ENCODE data around the gene GPR78.

DNA sequence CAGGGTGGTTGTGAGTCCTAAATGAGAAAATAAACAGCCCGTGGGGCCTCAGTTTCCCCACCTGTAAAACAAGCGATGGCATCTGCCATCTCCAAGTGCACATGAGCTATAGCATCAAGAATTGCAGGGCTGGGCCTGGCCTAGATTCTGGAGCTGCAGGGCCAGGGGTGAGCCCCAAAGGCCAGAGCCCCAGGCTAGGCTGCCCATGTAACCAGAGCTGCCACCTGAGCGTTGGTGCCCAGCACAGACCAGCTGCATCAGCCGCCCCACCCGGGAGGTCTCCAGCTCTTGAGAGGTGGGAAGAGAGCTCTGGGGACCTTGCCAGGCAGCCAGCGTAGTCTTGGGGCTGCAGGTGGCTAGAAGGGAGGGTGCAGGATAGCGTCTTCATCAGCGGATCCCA is 27.0 kb upstream of the GPR78 start:
- TF ChIP-seq, protein P1, sequence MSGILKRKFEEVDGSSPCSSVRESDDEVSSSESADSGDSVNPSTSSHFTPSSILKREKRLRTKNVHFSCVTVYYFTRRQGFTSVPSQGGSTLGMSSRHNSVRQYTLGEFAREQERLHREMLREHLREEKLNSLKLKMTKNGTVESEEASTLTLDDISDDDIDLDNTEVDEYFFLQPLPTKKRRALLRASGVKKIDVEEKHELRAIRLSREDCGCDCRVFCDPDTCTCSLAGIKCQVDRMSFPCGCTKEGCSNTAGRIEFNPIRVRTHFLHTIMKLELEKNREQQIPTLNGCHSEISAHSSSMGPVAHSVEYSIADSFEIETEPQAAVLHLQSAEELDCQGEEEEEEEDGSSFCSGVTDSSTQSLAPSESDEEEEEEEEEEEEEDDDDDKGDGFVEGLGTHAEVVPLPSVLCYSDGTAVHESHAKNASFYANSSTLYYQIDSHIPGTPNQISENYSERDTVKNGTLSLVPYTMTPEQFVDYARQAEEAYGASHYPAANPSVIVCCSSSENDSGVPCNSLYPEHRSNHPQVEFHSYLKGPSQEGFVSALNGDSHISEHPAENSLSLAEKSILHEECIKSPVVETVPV (CRISPR knock-in tag; IDR thresholded peaks at IDR 0.05), result no peak
- no peak for TF ChIP-seq SNAI2 (CRISPR knock-in tag; IDR thresholded peaks at IDR 0.05)
- TF ChIP-seq ZFP30 (CRISPR knock-in tag; IDR thresholded peaks at IDR 0.05), result no peak
- TF ChIP-seq, protein P2, sequence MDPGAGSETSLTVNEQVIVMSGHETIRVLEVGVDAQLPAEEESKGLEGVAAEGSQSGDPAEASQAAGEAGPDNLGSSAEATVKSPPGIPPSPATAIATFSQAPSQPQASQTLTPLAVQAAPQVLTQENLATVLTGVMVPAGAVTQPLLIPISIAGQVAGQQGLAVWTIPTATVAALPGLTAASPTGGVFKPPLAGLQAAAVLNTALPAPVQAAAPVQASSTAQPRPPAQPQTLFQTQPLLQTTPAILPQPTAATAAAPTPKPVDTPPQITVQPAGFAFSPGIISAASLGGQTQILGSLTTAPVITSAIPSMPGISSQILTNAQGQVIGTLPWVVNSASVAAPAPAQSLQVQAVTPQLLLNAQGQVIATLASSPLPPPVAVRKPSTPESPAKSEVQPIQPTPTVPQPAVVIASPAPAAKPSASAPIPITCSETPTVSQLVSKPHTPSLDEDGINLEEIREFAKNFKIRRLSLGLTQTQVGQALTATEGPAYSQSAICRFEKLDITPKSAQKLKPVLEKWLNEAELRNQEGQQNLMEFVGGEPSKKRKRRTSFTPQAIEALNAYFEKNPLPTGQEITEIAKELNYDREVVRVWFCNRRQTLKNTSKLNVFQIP (CRISPR knock-in tag; IDR thresholded peaks at IDR 0.05; ENCODE audit: borderline replicate concordance, low read depth), result no peak
- no peak for TF ChIP-seq ARNTL (CRISPR knock-in tag; IDR thresholded peaks at IDR 0.05; ENCODE audit: borderline replicate concordance, low read depth)
- no peak for TF ChIP-seq ZC3H10 (CRISPR knock-in tag; IDR thresholded peaks at IDR 0.05)
